GM23248 (cell line): ENCODE measurements around the gene ENPP6.

Experiments used
- EZH2 ChIP-seq: fragments of 200-600 bp; sonication (generic); IDR thresholded peaks from 2 replicates; pipeline ENCODE4 v1.6.1; 2018; ENCODE audit warnings: antibody characterized with exemption, mild to moderate bottlenecking; ENCODE audit not compliant: insufficient read depth, poor library complexity, severe bottlenecking
- EZH2phosphoT487 ChIP-seq: fragments of 200-600 bp; sonication (generic); IDR thresholded peaks from 2 replicates; pipeline ENCODE4 v1.6.1; 2018; ENCODE audit warnings: antibody characterized with exemption, moderate library complexity, mild to moderate bottlenecking, low read depth; ENCODE audit not compliant: insufficient read depth

DNA sequence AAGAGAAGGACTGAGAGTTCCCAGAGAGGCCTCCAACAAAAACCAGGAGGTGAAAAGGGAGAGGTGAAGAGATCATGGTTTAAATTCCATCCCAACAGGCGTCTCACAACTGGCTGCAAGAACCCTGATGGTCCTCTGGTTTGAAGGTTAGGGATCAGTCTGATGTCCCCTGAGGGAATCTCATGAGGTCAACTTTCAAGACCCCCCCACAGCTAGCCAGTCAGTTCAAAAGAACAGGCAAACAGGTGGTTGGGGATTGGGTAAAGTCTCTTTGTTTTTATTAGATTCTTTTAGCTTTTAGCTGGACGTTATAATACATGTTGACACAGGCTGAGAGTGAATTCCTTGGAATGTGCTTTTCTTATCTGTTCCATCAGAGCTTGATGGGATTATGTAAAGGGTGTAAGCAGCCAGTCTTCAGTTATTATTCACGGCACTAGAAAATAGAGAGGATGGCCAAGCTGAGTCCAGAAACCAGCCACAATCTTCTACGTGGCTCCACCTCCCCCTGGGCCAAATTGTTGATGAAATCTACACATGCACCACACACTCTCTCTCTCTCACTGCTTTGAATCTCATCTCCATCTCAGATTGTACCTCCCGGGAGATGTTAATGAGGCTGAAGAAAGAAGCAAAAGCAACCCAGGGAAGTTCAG is 20.8 kb downstream of the ENPP6 start:
- TF ChIP-seq EZH2 (no peak), EZH2phosphoT487 (no peak)
